ENCODE results near the gene L3MBTL4.

L3MBTL4 gene

DNA sequence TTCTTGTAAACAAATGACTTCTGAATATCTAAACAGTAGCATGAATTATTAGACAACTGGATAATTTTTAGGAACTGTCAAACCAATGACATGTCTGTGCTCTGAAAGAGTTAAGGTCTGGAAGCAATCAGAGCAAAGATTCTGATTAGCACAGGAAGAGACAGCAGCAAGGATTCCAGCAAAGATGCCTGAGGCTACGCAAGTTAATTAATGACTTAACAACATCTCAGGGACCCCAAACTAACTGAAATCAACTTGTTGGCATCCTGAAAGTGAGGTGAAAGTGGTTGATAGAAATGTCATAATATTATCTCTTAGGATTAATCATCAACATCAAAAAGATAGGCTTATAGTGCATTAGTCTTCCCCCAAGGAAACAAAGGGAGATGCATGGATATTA is 396.0 kb downstream of the L3MBTL4 start:
- DNase-seq = no peak

DNA sequence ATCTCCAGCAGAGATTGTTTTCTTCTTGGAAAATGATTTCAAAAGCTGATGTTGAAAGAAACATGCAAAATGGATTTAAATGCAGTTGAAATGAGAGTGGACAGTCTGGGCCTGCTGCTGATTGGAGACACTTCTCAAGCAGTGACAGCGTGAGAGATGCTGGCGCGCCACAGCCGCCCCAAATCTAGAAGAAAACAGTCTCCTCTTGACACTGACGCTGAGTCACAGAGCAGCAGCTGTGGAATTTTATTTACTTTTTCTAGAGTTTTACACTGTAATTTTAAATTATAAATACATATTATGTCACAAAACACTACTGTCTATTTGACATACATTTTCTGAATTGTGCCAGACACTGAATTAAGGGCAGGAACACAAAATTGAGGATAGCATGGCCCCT is 397.5 kb downstream of the L3MBTL4 start:
- no peak for DNase-seq

DNA sequence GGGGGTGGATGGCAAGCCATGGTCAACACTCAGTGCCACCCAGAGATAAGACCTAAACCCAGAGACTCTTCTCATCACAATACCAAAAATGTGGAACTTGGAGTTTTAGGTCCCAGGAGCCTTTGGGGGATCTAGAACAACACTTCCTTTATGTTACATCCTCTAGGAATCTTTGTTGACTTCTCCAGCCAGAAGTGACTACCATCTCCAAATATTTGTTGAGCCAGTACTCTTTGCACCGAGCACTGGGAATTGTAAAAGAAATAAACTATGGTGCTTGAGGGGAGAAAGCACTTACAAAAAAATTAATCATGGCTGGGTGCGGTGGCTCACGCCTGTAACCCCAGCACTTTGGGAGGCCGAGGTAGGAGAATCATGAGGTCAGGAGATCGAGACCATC is 399.3 kb downstream of the L3MBTL4 start:
- DNase-seq = no peak

- no peak for DNase-seq
Measured at GRCh38 chr18:6013171-6013810, 401.4 kb downstream of the L3MBTL4 start.

DNA sequence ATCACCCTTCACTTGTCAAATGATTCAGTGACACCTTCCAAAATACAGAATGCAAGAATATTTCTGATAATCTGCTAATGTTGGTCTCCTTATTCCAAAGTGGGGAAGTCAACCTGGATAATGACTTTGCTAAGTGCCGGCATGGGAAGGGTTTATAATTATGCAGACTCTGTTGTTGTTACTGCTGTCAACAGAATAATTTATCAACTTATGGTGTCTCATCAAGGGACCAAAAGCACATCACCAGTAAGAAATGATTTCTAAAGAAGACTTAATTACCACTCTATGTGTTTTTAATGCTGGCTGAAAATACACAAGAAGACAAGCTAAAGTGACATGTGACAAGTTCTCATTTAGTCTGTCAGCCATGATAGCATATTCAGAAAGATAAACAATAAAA is 403.8 kb downstream of the L3MBTL4 start:
- no peak for DNase-seq

- DNase-seq = no peak
Measured at GRCh38 chr18:6010284-6010683, 404.4 kb downstream of the L3MBTL4 start.

GRCh38 chr18:6009756-6010155 is 405.0 kb downstream of the L3MBTL4 start:
- DNase-seq = no peak

- no peak for DNase-seq
Measured at GRCh38 chr18:6004683-6005082, 410.0 kb downstream of the L3MBTL4 start.

- DNase-seq = no peak
Measured at GRCh38 chr18:6004119-6004518, 410.6 kb downstream of the L3MBTL4 start.

- DNase-seq = no peak
Measured at GRCh38 chr18:6001867-6002266, 412.8 kb downstream of the L3MBTL4 start.

- DNase-seq = no peak
Measured at GRCh38 chr18:5998907-5999306, 415.8 kb downstream of the L3MBTL4 start.

DNA sequence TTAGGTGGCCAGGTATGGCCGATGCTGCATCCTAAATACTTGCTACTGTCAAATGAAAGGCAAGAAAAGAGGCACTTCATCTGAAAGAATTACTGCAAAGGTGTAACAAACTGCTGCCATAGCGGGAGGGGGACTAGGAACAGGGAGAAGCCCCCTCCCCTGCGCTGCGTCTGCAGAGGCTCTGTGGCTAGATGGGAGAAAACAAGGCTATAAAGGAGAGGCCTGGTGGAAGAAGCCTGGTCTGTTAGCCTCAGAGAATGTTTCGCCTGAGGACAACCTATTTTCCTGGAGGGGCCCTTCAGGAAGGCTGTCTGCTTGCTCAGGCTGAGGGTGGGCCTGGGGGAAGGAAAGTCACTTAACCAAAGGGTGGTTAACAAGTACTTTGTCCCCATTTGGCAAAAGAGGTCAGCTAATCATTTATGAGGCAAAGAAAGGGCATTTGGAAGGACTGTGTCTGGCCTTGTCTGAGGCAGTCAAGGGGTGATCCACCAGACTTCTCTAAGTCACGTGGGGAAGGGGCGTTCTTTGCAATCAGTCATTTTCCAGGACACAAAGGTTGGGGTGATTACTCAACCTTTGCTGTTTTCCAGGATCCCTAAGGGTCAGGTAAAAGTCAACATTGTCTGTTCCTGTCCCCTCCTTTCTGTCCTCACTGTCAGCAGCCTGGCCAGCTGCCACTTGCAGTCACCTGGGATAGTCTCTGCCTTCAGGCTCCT is 416.4 kb downstream of the L3MBTL4 start:
- no peak for DNase-seq

- no peak for DNase-seq
Measured at GRCh38 chr18:5997361-5997760, 417.4 kb downstream of the L3MBTL4 start.

DNA sequence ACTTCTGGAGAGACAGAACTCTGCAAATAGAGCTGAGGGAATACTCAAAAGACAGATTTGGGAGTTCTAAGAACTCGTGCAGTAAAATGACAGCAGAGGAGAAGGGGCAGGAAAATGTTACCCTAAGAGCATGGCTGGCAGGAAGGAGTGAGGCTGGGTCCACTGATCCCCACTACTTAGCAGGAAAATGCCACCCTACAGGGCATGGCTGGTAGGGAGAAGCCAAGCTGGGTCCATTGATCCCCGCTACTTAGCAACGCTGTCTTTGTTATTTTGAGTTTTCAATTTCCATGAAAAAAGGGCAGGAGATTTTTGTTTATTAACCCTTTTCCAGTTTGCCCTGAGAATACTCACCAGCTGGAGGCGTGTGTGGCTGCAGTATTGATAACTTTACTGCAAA is 419.1 kb downstream of the L3MBTL4 start:
- no peak for DNase-seq

GRCh38 chr18:5993938-5994337 is 420.8 kb downstream of the L3MBTL4 start:
- DNase-seq = no peak

DNA sequence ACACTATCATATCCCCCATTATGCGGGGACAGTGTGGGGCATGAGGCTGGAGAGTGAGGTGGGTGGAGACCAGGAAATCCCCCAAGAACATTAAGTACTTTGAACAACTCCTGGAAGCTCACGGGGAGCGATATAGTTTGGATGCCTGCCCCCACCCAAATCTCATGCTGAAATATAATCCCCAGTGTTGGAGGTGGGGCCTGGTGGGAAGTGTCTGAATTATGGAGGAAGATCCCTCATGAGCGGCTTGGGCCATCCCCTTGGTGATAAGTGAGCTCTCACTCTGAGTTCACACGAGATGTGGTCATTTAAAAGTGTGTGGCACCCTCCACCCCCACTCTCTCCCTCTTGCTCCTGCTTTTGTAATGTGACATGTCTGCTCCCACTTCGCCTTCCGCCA is 422.3 kb downstream of the L3MBTL4 start:
- DNase-seq = no peak

DNA sequence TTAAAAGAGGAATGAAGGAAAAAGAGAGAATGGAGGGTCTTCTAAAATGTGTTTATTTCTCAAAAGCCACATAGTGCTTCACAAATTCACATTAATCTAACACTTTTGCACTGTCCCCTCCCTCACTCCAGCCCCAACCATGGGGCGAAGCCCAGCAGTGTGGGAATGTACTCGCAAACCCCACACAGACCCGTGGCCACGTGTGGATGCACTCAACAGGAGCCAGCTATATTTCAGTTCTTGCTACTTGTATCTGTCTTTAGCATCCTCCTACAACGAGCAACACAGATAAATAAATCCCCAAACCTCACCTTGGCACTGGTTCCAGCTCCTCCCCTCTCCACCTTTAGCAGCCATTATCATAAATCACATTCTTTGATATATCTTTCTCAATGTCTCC is 427.5 kb downstream of the L3MBTL4 start:
- DNase-seq = no peak

DNA sequence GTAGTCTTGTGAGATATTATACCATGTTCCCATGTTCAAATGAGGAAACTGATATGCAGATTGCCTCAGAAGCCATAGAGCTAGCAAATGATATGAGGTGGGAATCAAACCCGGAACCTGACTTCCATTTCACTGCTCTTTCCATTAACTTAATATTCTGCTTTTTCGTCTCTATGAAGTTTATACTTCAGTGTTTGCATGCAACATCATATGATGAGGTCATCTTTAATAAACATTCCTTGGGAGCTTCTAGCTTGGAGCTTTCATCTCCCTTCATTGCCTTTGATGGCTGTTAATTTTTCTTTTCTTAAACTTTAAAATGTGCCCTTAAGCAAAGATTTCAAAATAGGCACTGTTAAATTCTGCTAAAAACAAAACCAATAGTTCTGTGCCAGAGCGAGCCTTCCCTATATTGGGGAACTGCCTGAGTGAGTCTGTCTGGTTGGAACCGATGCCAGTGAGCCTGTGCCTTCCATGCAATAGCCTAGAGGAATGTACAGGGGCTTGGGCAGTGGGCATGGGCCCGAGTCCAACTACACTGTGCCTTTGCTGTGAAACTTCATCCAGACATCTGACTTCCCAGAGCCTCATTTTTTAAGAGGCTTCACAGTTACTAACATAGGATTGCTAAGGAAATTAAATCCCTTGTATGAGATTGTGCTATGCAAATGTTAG is 428.3 kb downstream of the L3MBTL4 start:
- DNase-seq = no peak

- no peak for DNase-seq
Measured at GRCh38 chr18:5984245-5984644, 430.5 kb downstream of the L3MBTL4 start.

DNA sequence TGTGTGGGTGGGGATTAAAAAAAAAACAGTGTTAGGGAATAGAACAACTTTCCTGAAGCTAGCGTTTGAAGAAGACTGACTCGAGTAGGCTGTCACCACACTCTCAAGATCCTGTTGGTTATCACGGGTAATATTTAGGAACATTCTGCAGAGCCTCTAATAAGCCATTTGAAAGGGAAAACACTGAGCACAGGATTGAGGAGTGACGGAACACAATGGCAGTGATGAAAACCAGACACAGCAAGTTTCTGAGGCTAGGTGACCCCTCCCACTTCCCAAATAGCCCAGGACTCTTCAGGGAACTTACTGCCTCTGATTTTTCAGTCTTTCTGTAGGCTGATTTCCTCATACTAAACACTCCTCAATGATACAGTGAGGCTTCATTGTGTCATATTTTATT is 431.2 kb downstream of the L3MBTL4 start:
- DNase-seq = no peak

GRCh38 chr18:5982332-5982731 is 432.4 kb downstream of the L3MBTL4 start:
- DNase-seq = no peak

DNA sequence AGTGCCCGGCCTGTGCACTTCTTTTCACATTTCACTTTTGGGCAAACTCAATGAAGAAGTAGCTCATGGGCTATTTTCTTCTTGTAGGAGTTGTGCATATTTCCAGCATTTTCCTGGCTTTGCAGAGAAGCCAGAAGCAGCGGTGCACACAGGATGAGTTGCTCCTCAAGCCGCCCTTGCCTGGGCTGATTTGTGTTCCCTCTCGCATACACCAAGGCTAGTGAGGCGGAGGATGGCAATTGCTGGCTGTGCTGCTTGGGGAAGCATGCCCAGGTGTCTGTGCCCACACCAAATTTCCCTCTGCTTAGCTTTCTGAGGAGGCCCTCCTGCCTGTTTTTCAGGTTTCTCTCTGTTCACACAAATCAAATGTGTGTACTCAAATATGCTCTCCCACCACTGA is 434.0 kb downstream of the L3MBTL4 start:
- DNase-seq = no peak

DNA sequence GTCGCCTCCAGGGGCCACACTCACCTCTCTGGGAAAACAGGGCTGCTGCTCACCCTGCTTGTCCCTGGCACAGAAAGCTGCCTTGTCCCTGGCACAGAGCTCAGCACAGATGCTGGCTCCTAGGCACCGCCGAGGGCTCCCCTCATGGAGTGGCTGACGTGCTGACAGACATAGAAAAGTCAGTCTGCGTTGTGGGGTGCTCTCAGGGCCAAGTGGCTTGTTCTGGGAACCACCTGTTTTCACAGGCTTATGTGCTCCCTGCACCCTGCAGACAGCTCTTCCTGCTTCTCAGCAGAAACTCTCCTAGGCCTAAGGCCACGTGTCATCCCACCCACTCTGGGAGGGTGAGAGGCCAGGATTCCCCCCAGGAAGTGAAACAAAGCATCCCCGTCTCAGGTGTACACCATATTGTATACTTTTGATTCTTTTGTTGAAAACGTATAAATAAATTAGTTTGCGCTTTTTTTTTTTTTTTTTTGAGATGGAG is 434.7 kb downstream of the L3MBTL4 start:
- DNase-seq = no peak

DNA sequence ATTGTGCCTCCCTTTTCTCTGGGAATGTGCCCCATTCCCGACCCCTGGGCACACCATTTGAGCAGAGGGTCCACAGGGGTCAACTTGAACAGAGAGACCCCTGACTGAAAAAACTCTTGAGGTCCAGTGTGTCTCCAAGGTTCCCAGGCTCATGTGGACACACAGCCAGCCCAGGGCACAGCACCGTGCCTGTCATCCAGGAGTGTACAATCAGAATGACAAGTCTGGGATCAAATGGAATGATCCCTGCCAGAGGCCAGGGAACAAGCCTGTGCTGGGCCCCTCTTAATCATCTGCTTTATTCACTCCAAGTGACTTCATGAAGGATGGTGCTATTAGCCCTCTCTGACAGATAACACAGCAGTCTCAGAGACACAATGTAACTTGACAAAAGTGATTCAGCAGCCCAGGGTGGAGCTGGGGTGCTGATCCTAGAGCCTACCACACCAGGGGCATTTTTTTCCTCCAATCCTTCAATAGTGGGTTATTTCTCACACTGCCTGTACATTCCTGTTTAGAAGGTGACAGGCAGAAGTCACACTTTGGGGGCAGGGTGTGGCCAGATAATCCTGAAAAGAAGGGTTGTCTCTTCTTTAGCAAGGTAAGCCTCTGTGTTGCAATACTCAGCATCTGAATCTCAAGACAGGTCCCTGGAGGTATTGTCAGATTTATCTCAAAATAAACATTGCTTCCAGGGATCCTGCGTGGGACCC is 435.4 kb downstream of the L3MBTL4 start:
- DNase-seq = no peak
